B cell (primary cell): Measurements from ENCODE around the gene ARPC2. TPM values are rescaled to one million over a fixed set of nuclear protein-coding genes. Genes with fewer than 3 reads are reported as not detected.

Experiments
- ATAC-seq: fragments of 200-7000 bp; cut with Tn5 transposase; one replicate; pipeline ENCODE4 v1.10.0; 2021; ENCODE audit warnings: low read depth, mild to moderate bottlenecking, moderate number of reproducible peaks, moderate library complexity
- CTCF ChIA-PET: fragments of 350-600 bp; sonication (Branson Sonifier 250); formaldehyde crosslinking; loops from one replicate; lab custom pipeline; 2021; ENCODE audit warnings: antibody characterized with exemption, inconsistent platforms; lab: Charles Lee
- POLR2A ChIA-PET: fragments of 350-600 bp; sonication (Branson Sonifier 250); formaldehyde crosslinking; loops from one replicate; lab custom pipeline; 2021; ENCODE audit warnings: antibody characterized with exemption; lab: Charles Lee
- DNase-seq: peaks from one replicate; pipeline ENCODE4 v3.0.0; 2013
- H2AFZ ChIP-seq: 2 replicates; pipeline ENCODE4 v1.6.1; 2012; ENCODE audit warnings: mild to moderate bottlenecking, low read depth, low read length; ENCODE audit not compliant: insufficient read depth, poor library complexity, severe bottlenecking
- H3K27ac ChIP-seq, 2 donors: 1 replicate in 1 of 2; 2 replicates in 1 of 2; pipeline ENCODE4 v1.5.1; 2012 to 2013; ENCODE audit warnings: low read length in 2 of 2, mild to moderate bottlenecking in 2 of 2, moderate library complexity in 1 of 2
- H3K27me3 ChIP-seq, 4 experiments: fragments of 200-600 bp in 1 of 4; sonication (generic) in 1 of 4; replicated peaks in 1 of 4; 1 replicate in 2 of 4; 2 replicates in 2 of 4; pipeline versions ENCODE4 v1.6.1 to v1.7.0; 2013 to 2016; ENCODE audit warnings: low read length in 3 of 4, mild to moderate bottlenecking in 2 of 4, mixed read lengths in 1 of 4, moderate library complexity in 1 of 4; ENCODE audit not compliant: insufficient read depth in 4 of 4, control insufficient read depth in 3 of 4; ENCODE audit errors: control extremely low read depth in 1 of 4
- H3K36me3 ChIP-seq, 2 experiments: replicated peaks in 1 of 2; 1 replicate in 1 of 2; 2 replicates in 1 of 2; pipeline versions ENCODE4 v1.6.1 to v1.7.1; 2013; ENCODE audit warnings: low read length in 1 of 2; ENCODE audit not compliant: insufficient read depth in 2 of 2, control insufficient read depth in 1 of 2; ENCODE audit errors: control extremely low read depth in 1 of 2, extremely low read depth in 1 of 2
- H3K4me1 ChIP-seq, 2 donors: fragments of 200-600 bp in 1 of 2; sonication (generic) in 1 of 2; 1 replicate in 1 of 2; 2 replicates in 1 of 2; pipeline versions ENCODE4 v1.5.1 to v1.6.1; 2013 to 2017; ENCODE audit warnings: low read length in 2 of 2; ENCODE audit not compliant: control insufficient read depth in 2 of 2, insufficient read depth in 2 of 2
- H3K4me2 ChIP-seq: replicated peaks from 2 replicates; pipeline ENCODE3; 2012; ENCODE audit warnings: mild to moderate bottlenecking, low read depth, low read length; ENCODE audit not compliant: poor library complexity, severe bottlenecking
- H3K4me3 ChIP-seq, 5 experiments: fragments of 200-600 bp in 1 of 5; sonication (generic) in 1 of 5; 1 replicate in 3 of 5; 2 replicates in 2 of 5; pipeline versions ENCODE4 v1.5.1 to v1.7.0; 2011 to 2016; ENCODE audit warnings: low read length in 4 of 5, mild to moderate bottlenecking in 4 of 5, low read depth in 2 of 5, control low read depth in 1 of 5, moderate library complexity in 1 of 5; ENCODE audit not compliant: insufficient read depth in 1 of 5; ENCODE audit errors: control extremely low read depth in 1 of 5, extremely low read depth in 1 of 5
- H3K79me2 ChIP-seq: fragments of 200-600 bp; sonication (generic); one replicate; pipeline ENCODE4 v1.6.0; 2016; ENCODE audit warnings: low read length; ENCODE audit not compliant: control insufficient read depth, insufficient read depth
- H3K9ac ChIP-seq: fragments of 200-600 bp; sonication (generic); 2 replicates; pipeline ENCODE4 v1.6.1; 2017; ENCODE audit warnings: mild to moderate bottlenecking, low read length, moderate library complexity
- H3K9me3 ChIP-seq, 3 donors: one replicate each; pipeline versions ENCODE4 v1.6.1 to v1.7.1; 2013; ENCODE audit warnings: low read length in 2 of 3; ENCODE audit not compliant: control insufficient read depth in 2 of 3, insufficient read depth in 1 of 3; ENCODE audit errors: control extremely low read depth in 1 of 3
- H4K20me1 ChIP-seq: 2 replicates; pipeline ENCODE4 v1.6.0; 2012; ENCODE audit warnings: mild to moderate bottlenecking, low read length; ENCODE audit not compliant: insufficient read depth, control insufficient read depth, poor library complexity, severe bottlenecking
- H3K27ac Mint-ChIP-seq: one replicate; pipeline ENCODE4 v1.8.0; 2021; ENCODE audit warnings: mixed read lengths
- H3K27me3 Mint-ChIP-seq: one replicate; pipeline ENCODE4 v1.8.0; 2021; ENCODE audit warnings: mixed read lengths
- H3K4me1 Mint-ChIP-seq: one replicate; pipeline ENCODE4 v1.8.0; 2021; ENCODE audit warnings: mixed read lengths
- H3K4me3 Mint-ChIP-seq: one replicate; pipeline ENCODE4 v1.8.0; 2021; ENCODE audit warnings: mixed read lengths
- H3K9me3 Mint-ChIP-seq: one replicate; pipeline ENCODE4 v1.8.0; 2022; ENCODE audit warnings: mixed read lengths; ENCODE audit not compliant: insufficient read depth
- EZH2 ChIP-seq: IDR thresholded peaks from 2 replicates; pipeline ENCODE4 v1.6.1; 2012; ENCODE audit warnings: borderline replicate concordance, low read depth, mild to moderate bottlenecking, moderate library complexity, low read length; ENCODE audit not compliant: insufficient read depth, poor library complexity, severe bottlenecking
- WGBS: methylation state at CpG from one replicate; pipeline ENCODE4 v1.1.5; 2013; ENCODE audit warnings: missing lambda C conversion rate; ENCODE audit not compliant: insufficient coverage; 5-methylcytosine and 5-hydroxymethylcytosine counted together
- intact Hi-C: fragments of 100-400 bp; cut with micrococcal nuclease; formaldehyde crosslinking; loops from one replicate; pipeline ENCODE4 v1.10.0; 2022
- polyA plus RNA-seq: library from polyadenylated mRNA; depleted of rRNA; stranded (reverse); fragments of >200 nt; gene quantifications from 2 replicates; pipeline ENCODE4 v1.2.3, GENCODE V29; 2012
- total RNA-seq, 2 donors: library from RNA; stranded (reverse); fragments of 120-200 nt in 1 of 2; gene quantifications; 1 replicate in 1 of 2; 2 replicates in 1 of 2; pipeline versions ENCODE4 v1.2.3 to v1.2.4, GENCODE V29; 2013 to 2022
- TF ChIP-seq, protein P1 (sequence below): fragments of 200-600 bp; IDR thresholded peaks from one replicate; pipeline ENCODE4 v1.8.0; 2022; ENCODE audit warnings: antibody characterized with exemption, mild to moderate bottlenecking

Gene ARPC2
- total and polyA plus RNA-seq, 2 donors (not counting 1 experiment from before 2014, with no cell fraction given): 314 to 343 TPM

GRCh38 chr2:218230882-218231281, 13.9 kb downstream of the ARPC2 start:
- Mint-ChIP-seq H3K4me1 (peaks cover 39% of the 10 kb centered on the region), H3K4me3 (peak overlapping the region; percentile 29), H3K27ac (peak overlapping the region; percentile 78), H3K27me3 (no peaks in the 10 kb centered on the region), H3K9me3 (no peaks in the 10 kb centered on the region)
- WGBS: no CpG with 5 or more reads among the region's 1 CpG
- H3K4me1 ChIP-seq: peaks cover 31 to 36% of the 10 kb centered on the region in 2 donors
- H3K27ac ChIP-seq: peak overlapping the region in 1 of 2 donors; percentile 60
- POLR2A ChIA-PET: interaction anchor here (1.2 kb wide), 1 partner anchor 9 kb away, joined by 5 read pairs; no protein-coding TSS in a partner anchor
- intact Hi-C loops: no loop called here
- CTCF ChIA-PET: interaction anchor here (0.7 to 2.4 kb wide), 5 partner anchors 9 to 63 kb away, joined by 3 to 16 read pairs (median 5); partner anchors contain the start of gene TMBIM1
- H3K4me3 ChIP-seq: no peak overlapping the region
- peaks cover 77% of the 10 kb centered on the region for H3K79me2 ChIP-seq
- H3K9me3 ChIP-seq: no peaks in the 10 kb centered on the region
- DNase-seq: peak; percentile 44
- H3K36me3 ChIP-seq: peaks cover 4 to 86% of the 10 kb centered on the region in 2 experiments
- H3K9ac ChIP-seq: no peak overlapping the region
- no peak overlapping the region for H2AFZ ChIP-seq
- no peak for ATAC-seq
- no peaks in the 10 kb centered on the region for H3K27me3 ChIP-seq
- TF ChIP-seq EZH2: no peak
- TF ChIP-seq, protein P1, sequence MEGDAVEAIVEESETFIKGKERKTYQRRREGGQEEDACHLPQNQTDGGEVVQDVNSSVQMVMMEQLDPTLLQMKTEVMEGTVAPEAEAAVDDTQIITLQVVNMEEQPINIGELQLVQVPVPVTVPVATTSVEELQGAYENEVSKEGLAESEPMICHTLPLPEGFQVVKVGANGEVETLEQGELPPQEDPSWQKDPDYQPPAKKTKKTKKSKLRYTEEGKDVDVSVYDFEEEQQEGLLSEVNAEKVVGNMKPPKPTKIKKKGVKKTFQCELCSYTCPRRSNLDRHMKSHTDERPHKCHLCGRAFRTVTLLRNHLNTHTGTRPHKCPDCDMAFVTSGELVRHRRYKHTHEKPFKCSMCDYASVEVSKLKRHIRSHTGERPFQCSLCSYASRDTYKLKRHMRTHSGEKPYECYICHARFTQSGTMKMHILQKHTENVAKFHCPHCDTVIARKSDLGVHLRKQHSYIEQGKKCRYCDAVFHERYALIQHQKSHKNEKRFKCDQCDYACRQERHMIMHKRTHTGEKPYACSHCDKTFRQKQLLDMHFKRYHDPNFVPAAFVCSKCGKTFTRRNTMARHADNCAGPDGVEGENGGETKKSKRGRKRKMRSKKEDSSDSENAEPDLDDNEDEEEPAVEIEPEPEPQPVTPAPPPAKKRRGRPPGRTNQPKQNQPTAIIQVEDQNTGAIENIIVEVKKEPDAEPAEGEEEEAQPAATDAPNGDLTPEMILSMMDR: peak; percentile 42
- peak overlapping the region; percentile 13 for H3K4me2 ChIP-seq
- H4K20me1 ChIP-seq: peaks cover 83% of the 10 kb centered on the region

DNA sequence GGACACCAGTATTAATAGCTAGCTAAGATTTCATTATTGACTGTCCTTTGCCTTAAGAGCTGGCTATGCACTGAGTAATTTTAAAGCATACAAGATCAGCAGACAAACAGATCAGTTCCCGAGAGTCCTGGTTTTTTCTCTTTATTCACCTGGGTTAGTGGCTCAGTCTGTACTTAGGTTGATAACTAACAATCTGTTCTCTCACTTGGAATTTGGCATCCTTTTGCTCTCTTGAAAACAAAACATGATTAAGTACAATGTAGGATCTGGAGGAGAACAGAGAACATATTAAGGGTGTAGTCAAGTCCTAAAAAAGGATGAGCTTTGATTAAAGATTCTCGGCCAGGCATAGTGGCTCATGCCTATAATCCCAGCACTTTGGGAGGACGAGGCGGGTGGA, 16.6 kb downstream of the ARPC2 start:
- Mint-ChIP-seq H3K4me3 (no peak overlapping the region), H3K27ac (peak overlapping the region; percentile 26), H3K4me1 (peaks cover 26% of the 10 kb centered on the region), H3K9me3 (no peaks in the 10 kb centered on the region), H3K27me3 (no peaks in the 10 kb centered on the region)
- DNase-seq (no peak), ATAC-seq (no peak)
- Histone ChIP-seq H3K36me3 (peaks cover 8 to 94% of the 10 kb centered on the region in 2 experiments), H3K27me3 (no peaks in the 10 kb centered on the region), H4K20me1 (peaks cover 62% of the 10 kb centered on the region), H3K79me2 (peaks cover 64% of the 10 kb centered on the region), H3K4me2 (no peak overlapping the region), H3K4me1 (peaks cover 25% of the 10 kb centered on the region in 2 donors), H3K4me3 (no peak overlapping the region), H2AFZ (no peak overlapping the region), H3K9me3 (no peaks in the 10 kb centered on the region), H3K27ac (no peak overlapping the region), H3K9ac (no peak overlapping the region)
- 91% methylated on average over 4 of the region's 4 CpGs for WGBS
- TF ChIP-seq, protein P1: no peak
- no peak for TF ChIP-seq EZH2
- CTCF ChIA-PET: interaction anchor here (2.0 kb wide), 1 partner anchor 24 kb away, joined by 8 read pairs; no protein-coding TSS in a partner anchor
- POLR2A ChIA-PET: no interaction called here
- intact Hi-C loops: no loop called here
